ENCODE results near the gene SPTB.

DNA sequence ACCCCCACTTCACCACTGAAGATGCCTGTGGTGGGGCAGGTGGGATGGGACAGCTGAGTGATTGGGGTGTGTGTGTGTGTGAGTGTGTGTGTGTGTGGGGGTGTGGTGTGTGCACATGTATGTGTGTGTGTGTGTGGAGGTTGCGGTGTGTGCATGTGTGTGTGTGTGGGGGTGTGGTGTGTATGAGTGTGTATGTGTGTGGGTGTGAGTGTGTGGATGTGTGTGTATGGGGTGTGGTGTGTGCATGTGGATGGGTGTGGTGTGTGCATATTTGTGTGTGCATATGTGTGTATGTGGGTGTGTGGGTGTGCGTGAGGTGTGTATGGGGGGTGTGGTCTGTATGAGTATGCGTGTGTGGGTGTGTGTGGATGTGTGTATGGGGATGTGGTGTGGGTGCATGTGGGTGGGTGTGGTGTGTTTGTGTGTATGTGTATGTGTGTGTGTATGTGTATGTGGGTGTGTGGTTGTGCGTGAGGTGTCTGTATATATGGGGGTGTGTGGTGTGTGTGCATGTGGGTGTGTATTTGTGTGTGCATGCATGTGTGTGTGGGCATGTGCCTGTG is 113.9 kb downstream of the SPTB start:
- TF ChIP-seq ZNF132 (tag by site-specific recombination; IDR thresholded peaks at IDR 0.05; ENCODE audit: borderline replicate concordance) (no peak), ZNF184 (tag by site-specific recombination; IDR thresholded peaks at IDR 0.05) (no peak)
- TF ChIP-seq, protein P1, sequence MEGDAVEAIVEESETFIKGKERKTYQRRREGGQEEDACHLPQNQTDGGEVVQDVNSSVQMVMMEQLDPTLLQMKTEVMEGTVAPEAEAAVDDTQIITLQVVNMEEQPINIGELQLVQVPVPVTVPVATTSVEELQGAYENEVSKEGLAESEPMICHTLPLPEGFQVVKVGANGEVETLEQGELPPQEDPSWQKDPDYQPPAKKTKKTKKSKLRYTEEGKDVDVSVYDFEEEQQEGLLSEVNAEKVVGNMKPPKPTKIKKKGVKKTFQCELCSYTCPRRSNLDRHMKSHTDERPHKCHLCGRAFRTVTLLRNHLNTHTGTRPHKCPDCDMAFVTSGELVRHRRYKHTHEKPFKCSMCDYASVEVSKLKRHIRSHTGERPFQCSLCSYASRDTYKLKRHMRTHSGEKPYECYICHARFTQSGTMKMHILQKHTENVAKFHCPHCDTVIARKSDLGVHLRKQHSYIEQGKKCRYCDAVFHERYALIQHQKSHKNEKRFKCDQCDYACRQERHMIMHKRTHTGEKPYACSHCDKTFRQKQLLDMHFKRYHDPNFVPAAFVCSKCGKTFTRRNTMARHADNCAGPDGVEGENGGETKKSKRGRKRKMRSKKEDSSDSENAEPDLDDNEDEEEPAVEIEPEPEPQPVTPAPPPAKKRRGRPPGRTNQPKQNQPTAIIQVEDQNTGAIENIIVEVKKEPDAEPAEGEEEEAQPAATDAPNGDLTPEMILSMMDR (tag by site-specific recombination; IDR thresholded peaks at IDR 0.05) = no peak
- TF ChIP-seq, protein P2, sequence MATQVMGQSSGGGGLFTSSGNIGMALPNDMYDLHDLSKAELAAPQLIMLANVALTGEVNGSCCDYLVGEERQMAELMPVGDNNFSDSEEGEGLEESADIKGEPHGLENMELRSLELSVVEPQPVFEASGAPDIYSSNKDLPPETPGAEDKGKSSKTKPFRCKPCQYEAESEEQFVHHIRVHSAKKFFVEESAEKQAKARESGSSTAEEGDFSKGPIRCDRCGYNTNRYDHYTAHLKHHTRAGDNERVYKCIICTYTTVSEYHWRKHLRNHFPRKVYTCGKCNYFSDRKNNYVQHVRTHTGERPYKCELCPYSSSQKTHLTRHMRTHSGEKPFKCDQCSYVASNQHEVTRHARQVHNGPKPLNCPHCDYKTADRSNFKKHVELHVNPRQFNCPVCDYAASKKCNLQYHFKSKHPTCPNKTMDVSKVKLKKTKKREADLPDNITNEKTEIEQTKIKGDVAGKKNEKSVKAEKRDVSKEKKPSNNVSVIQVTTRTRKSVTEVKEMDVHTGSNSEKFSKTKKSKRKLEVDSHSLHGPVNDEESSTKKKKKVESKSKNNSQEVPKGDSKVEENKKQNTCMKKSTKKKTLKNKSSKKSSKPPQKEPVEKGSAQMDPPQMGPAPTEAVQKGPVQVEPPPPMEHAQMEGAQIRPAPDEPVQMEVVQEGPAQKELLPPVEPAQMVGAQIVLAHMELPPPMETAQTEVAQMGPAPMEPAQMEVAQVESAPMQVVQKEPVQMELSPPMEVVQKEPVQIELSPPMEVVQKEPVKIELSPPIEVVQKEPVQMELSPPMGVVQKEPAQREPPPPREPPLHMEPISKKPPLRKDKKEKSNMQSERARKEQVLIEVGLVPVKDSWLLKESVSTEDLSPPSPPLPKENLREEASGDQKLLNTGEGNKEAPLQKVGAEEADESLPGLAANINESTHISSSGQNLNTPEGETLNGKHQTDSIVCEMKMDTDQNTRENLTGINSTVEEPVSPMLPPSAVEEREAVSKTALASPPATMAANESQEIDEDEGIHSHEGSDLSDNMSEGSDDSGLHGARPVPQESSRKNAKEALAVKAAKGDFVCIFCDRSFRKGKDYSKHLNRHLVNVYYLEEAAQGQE (tag by site-specific recombination; IDR thresholded peaks at IDR 0.05) = no peak

All from HEK293 (cell line).